Stomach (tissue), 4 donors: ENCODE data around the gene WDR20.

Source experiments
- CTCF ChIP-seq, 7 experiments: fragments of 450-650 bp in 4 of 7; fragments of 200-600 bp in 3 of 7; sonication (generic) in 3 of 7; IDR thresholded peaks; one replicate each; pipeline ENCODE4 v1.5.1; 2016 to 2019; ENCODE audit warnings: antibody characterized with exemption in 7 of 7, control low read depth in 2 of 7, mild to moderate bottlenecking in 1 of 7
- EP300 ChIP-seq: sonication (generic); formaldehyde crosslinking; IDR thresholded peaks from one replicate; pipeline ENCODE4 v1.6.1; 2017; ENCODE audit warnings: antibody characterized with exemption
- POLR2A ChIP-seq, 4 donors: fragments of 450-650 bp; IDR thresholded peaks; one replicate each; pipeline ENCODE4 v1.6.1; 2016; ENCODE audit warnings: antibody characterized with exemption in 4 of 4, control low read depth in 2 of 4, mild to moderate bottlenecking in 1 of 4, moderate library complexity in 1 of 4
- POLR2AphosphoS5 ChIP-seq, 3 donors: sonication (generic); formaldehyde crosslinking; IDR thresholded peaks; one replicate each; pipeline ENCODE4 v1.6.1; 2016; ENCODE audit warnings: antibody characterized with exemption in 3 of 3

- no peak for TF ChIP-seq POLR2A (IDR thresholded peaks at IDR 0.05)
- TF ChIP-seq CTCF (IDR thresholded peaks at IDR 0.05), result no peak
- no peak for TF ChIP-seq EP300
- TF ChIP-seq POLR2AphosphoS5 (IDR thresholded peaks at IDR 0.05), result no peak
Measured at GRCh38 chr14:102227184-102227964, 87.7 kb downstream of the WDR20 start.
